K562 (cell line): ENCODE results near the gene CACNA1C. TPM values are rescaled to one million over a fixed set of nuclear protein-coding genes. Genes with fewer than 3 reads are reported as not detected.

ENCODE experiments used
- ATAC-seq: fragments of 200-7000 bp; cut with Tn5 transposase; 3 replicates; pipeline ENCODE4 v1.9.1; 2020; ENCODE audit warnings: moderate library complexity
- BruUV-seq: library from RNA; stranded (reverse); fragments of 400-500 nt; replicated peaks from 2 replicates; lab custom pipeline; 2021; lab: Mats Ljungman, UMichigan
- CTCF ChIA-PET: fragments of 300-600 bp; formaldehyde crosslinking; extraction: SDS; loops from one replicate; lab custom pipeline; 2021; ENCODE audit warnings: low intra/inter-chr PET ratio; lab: Yijun Ruan, JAX
- POLR2A ChIA-PET: fragments of 300-600, 350-650 bp; sonication (Branson Sonifier 250); formaldehyde crosslinking; extraction: SDS; loops from one replicate; lab custom pipeline; 2021; ENCODE audit warnings: antibody characterized with exemption, inconsistent platforms; lab: Yijun Ruan, JAX
- DNase-seq, 4 experiments: peaks; one replicate each; pipeline versions ENCODE4 v3.0.0 to v3.0.0-alpha.2; 2011 to 2018; ENCODE audit warnings: low spot score in 3 of 4, mixed read lengths in 3 of 4; ENCODE audit errors: extremely low read depth in 1 of 4
- FAIRE-seq: peaks from 2 replicates; lab custom pipeline; 2011; peaks lifted over from hg19 to GRCh38; lab: Jason Lieb, UNC
- H2AFZ ChIP-seq: 2 replicates; pipeline ENCODE4 v1.6.0; 2011; ENCODE audit warnings: low read depth, low read length, control low read depth, inconsistent platforms
- H3K27ac ChIP-seq: fragments of 200-600 bp; 3 replicates; pipeline ENCODE4 v1.8.0; 2011; ENCODE audit warnings: low read depth, mild to moderate bottlenecking, control low read depth, inconsistent platforms, low read length, moderate library complexity, mixed read lengths; ENCODE audit errors: extremely low read depth
- H3K27me3 ChIP-seq, 2 experiments: fragments of 300-600 bp in 1 of 2; 2 replicates in 1 of 2; 3 replicates in 1 of 2; pipeline versions ENCODE4 v1.6.0 to v1.8.0; 2011; ENCODE audit warnings: inconsistent platforms in 2 of 2, low read length in 2 of 2, mild to moderate bottlenecking in 1 of 2, mixed read lengths in 1 of 2, moderate library complexity in 1 of 2; ENCODE audit not compliant: control insufficient read depth in 2 of 2, insufficient read depth in 2 of 2
- H3K36me3 ChIP-seq: fragments of 300-600 bp; 3 replicates; pipeline ENCODE4 v1.8.0; 2011; ENCODE audit warnings: mild to moderate bottlenecking, low read length, inconsistent platforms; ENCODE audit not compliant: control insufficient read depth, insufficient read depth
- H3K4me1 ChIP-seq, 2 experiments: fragments of 200-600 bp in 1 of 2; replicated peaks in 1 of 2; 2 replicates in 1 of 2; 3 replicates in 1 of 2; pipeline versions ENCODE4 v1.5.1 to v1.8.0; 2011; ENCODE audit warnings: inconsistent platforms in 2 of 2, low read length in 2 of 2, mild to moderate bottlenecking in 1 of 2, mixed read lengths in 1 of 2, moderate library complexity in 1 of 2; ENCODE audit not compliant: control insufficient read depth in 2 of 2, insufficient read depth in 2 of 2
- H3K4me2 ChIP-seq: 2 replicates; pipeline ENCODE4 v1.6.1; 2011; ENCODE audit warnings: low read length, control low read depth, inconsistent platforms, mixed read lengths; ENCODE audit not compliant: insufficient read depth
- H3K4me3 ChIP-seq: fragments of 200-600 bp; sonication (generic), shearing (Covaris generic); 2 replicates; pipeline ENCODE4 v1.5.1; 2016; ENCODE audit warnings: control low read depth, inconsistent platforms
- H3K79me2 ChIP-seq: fragments of 200-600 bp; 3 replicates; pipeline ENCODE4 v1.8.0; 2011; ENCODE audit warnings: low read length, inconsistent platforms; ENCODE audit not compliant: control insufficient read depth, insufficient read depth
- H3K9ac ChIP-seq, 2 experiments: 2 replicates each; pipeline versions ENCODE4 v1.6.0 to v1.6.1; 2011; ENCODE audit warnings: low read depth in 2 of 2, low read length in 2 of 2, control low read depth in 1 of 2, inconsistent platforms in 1 of 2, mild to moderate bottlenecking in 1 of 2, mixed read lengths in 1 of 2; ENCODE audit not compliant: insufficient read depth in 1 of 2
- H3K9me1 ChIP-seq: one replicate; pipeline ENCODE4 v1.6.0; 2011; ENCODE audit warnings: inconsistent platforms, mild to moderate bottlenecking, low read length, moderate library complexity; ENCODE audit not compliant: control insufficient read depth, insufficient read depth
- H3K9me3 ChIP-seq: replicated peaks from 2 replicates; pipeline ENCODE4 v1.5.1; 2011; ENCODE audit warnings: low read depth, low read length, inconsistent platforms; ENCODE audit not compliant: control insufficient read depth, insufficient read depth
- H4K20me1 ChIP-seq: replicated peaks from 2 replicates; pipeline ENCODE4 v1.6.1; 2011; ENCODE audit warnings: low read length, inconsistent platforms, mixed read lengths; ENCODE audit not compliant: control insufficient read depth, insufficient read depth
- MCM2 ChIP-seq: fragments of 450-650 bp; IDR thresholded peaks from 2 replicates; pipeline ENCODE4 v1.6.1; 2017; ENCODE audit warnings: low read depth, mild to moderate bottlenecking
- MCM5 ChIP-seq: fragments of 450-650 bp; IDR thresholded peaks from 2 replicates; pipeline ENCODE4 v1.6.1; 2016; ENCODE audit warnings: low read depth
- MYNN ChIP-seq, 2 experiments: sonication (generic); formaldehyde crosslinking in 1 of 2; IDR thresholded peaks; 2 replicates each; pipeline versions ENCODE4 v1.5.0 to v1.6.1; 2016 to 2020; ENCODE audit warnings: antibody characterized with exemption in 1 of 2, missing genetic modification reagents in 1 of 2
- THAP12 ChIP-seq: fragments of 250-450 bp; sonication (Bioruptor Pico); IDR thresholded peaks from 2 replicates; pipeline ENCODE4 v1.9.0; 2021; ENCODE audit warnings: mild to moderate bottlenecking, inconsistent platforms
- WGBS: fragments of 100-300 bp; shearing (Covaris generic); methylation state at CpG from one replicate; pipeline ENCODE4 v1.1.6; 2016; ENCODE audit warnings: low coverage, mixed read lengths; ENCODE audit not compliant: insufficient coverage; ENCODE audit errors: missing lambda C conversion rate; 5-methylcytosine and 5-hydroxymethylcytosine counted together
- in situ Hi-C: fragments of 300-500 bp; cut with MboI; formaldehyde crosslinking; loops from 4 replicates; pipeline ENCODE4 v1.15.0; 2018; ENCODE audit warnings: inconsistent platforms, mixed read lengths
- intact Hi-C: fragments of 100-400 bp; cut with micrococcal nuclease; formaldehyde crosslinking; loops from 2 replicates; pipeline ENCODE4 v1.14.2; 2022
- polyA plus RNA-seq, 8 experiments: library from polyadenylated mRNA; depleted of rRNA in 4 of 8; stranded (reverse) in 5 of 8; unstranded in 3 of 8; fragments of >200 nt; fragmentation: Nextera tagmentation in 2 of 8; fragmentation: Illumina TruSeq in 1 of 8; extraction: Ambion mirVana in 2 of 8; extraction: Trizol in 1 of 8; gene quantifications; 2 replicates each; pipeline versions ENCODE4 v1.2.1 to v1.2.3, GENCODE V29; 2011 to 2014; ENCODE audit warnings: inconsistent platforms in 1 of 8, missing spikeins in 1 of 8
- total RNA-seq, 7 experiments: library from RNA; depleted of rRNA in 6 of 7; stranded (reverse); fragments of >200 nt in 6 of 7; fragmentation: Illumina TruSeq in 2 of 7; extraction: Trizol in 2 of 7; gene quantifications; 2 replicates each; pipeline versions ENCODE4 v1.2.1 to v1.2.3, GENCODE V29; 2011 to 2021; ENCODE audit warnings: low replicate concordance in 1 of 7

The CACNA1C gene
- total and polyA plus RNA-seq, 9 of the 15 experiments (the other 6 are each of a cell fraction or from before 2014, with no cell fraction given) = not detected

- CTCF ChIA-PET = no interaction called here
- H3K9me1 ChIP-seq = no peaks in the 10 kb centered on the region
- H3K36me3 ChIP-seq = no peaks in the 10 kb centered on the region
- no peak overlapping the region for H2AFZ ChIP-seq
- H3K4me1 ChIP-seq = no peaks in the 10 kb centered on the region
- BruUV-seq = no TSS peak
- in situ Hi-C loops (no loop called here), intact Hi-C loops (no loop called here)
- no peak for DNase-seq
- H3K9ac ChIP-seq = no peak overlapping the region
- H3K27me3 ChIP-seq = peaks cover 3 to 12% of the 10 kb centered on the region in 2 experiments; a peak in 2 of 5 replicates
- H3K79me2 ChIP-seq = no peaks in the 10 kb centered on the region
- no peaks in the 10 kb centered on the region for H4K20me1 ChIP-seq
- FAIRE-seq = no peak
- H3K4me3 ChIP-seq = no peak overlapping the region
- H3K27ac ChIP-seq = no peak overlapping the region
- H3K4me2 ChIP-seq = no peak overlapping the region
- TF ChIP-seq MCM5 (no peak), THAP12 (CRISPR knock-in tag) (no peak), MYNN (IDR thresholded peaks at IDR 0.05) (no peak), MYNN (CRISPR knock-in tag; IDR thresholded peaks at IDR 0.05) (no peak), MCM2 (no peak)
- 0% methylated on average over 7 of the region's 8 CpGs for WGBS
- POLR2A ChIA-PET = interaction anchor here (0.6 kb wide), 1 partner anchor 32 kb away, joined by 3 read pairs; no protein-coding TSS in a partner anchor
- ATAC-seq = no peak
- H3K9me3 ChIP-seq = peaks cover 4% of the 10 kb centered on the region
Measured at GRCh38 chr12:2251526-2252209, 198.9 kb downstream of the CACNA1C start.
